Adipocyte (in vitro differentiated cells): ENCODE measurements around the gene C1QTNF3.

Experiments
- DNase-seq: peaks from one replicate; pipeline ENCODE4 v3.0.0-alpha.2; 2015; ENCODE audit warnings: low read depth
- H3K27me3 ChIP-seq: replicated peaks from 2 replicates; pipeline ENCODE4 v1.7.0; 2013; ENCODE audit warnings: mild to moderate bottlenecking, low read length, moderate library complexity; ENCODE audit not compliant: control insufficient read depth, insufficient read depth
- H3K36me3 ChIP-seq: 2 replicates; pipeline ENCODE4 v1.7.0; 2013; ENCODE audit warnings: low read length, mild to moderate bottlenecking, moderate library complexity; ENCODE audit not compliant: control insufficient read depth, insufficient read depth, severe bottlenecking
- H3K4me1 ChIP-seq: 2 replicates; pipeline ENCODE4 v1.7.0; 2013; ENCODE audit warnings: mild to moderate bottlenecking, low read length, moderate library complexity; ENCODE audit not compliant: control insufficient read depth, insufficient read depth
- H3K4me3 ChIP-seq: 2 replicates; pipeline ENCODE4 v1.7.0; 2013; ENCODE audit warnings: mild to moderate bottlenecking, low read length, moderate library complexity
- H3K9ac ChIP-seq: 2 replicates; pipeline ENCODE4 v1.7.0; 2013; ENCODE audit warnings: mild to moderate bottlenecking, low read length, moderate library complexity
- H3K9me3 ChIP-seq: 2 replicates; pipeline ENCODE4 v1.7.0; 2013; ENCODE audit warnings: mild to moderate bottlenecking, low read length, moderate library complexity; ENCODE audit not compliant: control insufficient read depth

C1QTNF3 gene

GRCh38 chr5:34007621-34008600 lies 35.1 kb downstream of the C1QTNF3 start, which contains the start of gene AMACR:
Gene AMACR (minus strand): TSS chr5:34008050. CDS start chr5:34008019, 31 bp downstream.
- H3K36me3 ChIP-seq: peaks cover 16% of the 10 kb centered on the region
- peaks cover 43% of the 10 kb centered on the region for H3K4me1 ChIP-seq
- H3K9me3 ChIP-seq: no peaks in the 10 kb centered on the region
- no peaks in the 10 kb centered on the region for H3K27me3 ChIP-seq
- H3K9ac ChIP-seq: peak within 1 kb of the TSS; percentile 93
- H3K4me3 ChIP-seq: peak within 1 kb of the TSS; percentile 88
- peak; percentile 95 for DNase-seq

GRCh38 chr5:34007201-34007620 lies 35.8 kb downstream of the C1QTNF3 start:
- Histone ChIP-seq H3K9ac (peak overlapping the region; percentile 93), H3K4me1 (peaks cover 36% of the 10 kb centered on the region), H3K27me3 (no peaks in the 10 kb centered on the region), H3K9me3 (no peaks in the 10 kb centered on the region), H3K4me3 (peak overlapping the region; percentile 88), H3K36me3 (peaks cover 16% of the 10 kb centered on the region)
- DNase-seq: peak; percentile 56

GRCh38 chr5:34005681-34006080 lies 37.3 kb downstream of the C1QTNF3 start:
- peaks cover 16% of the 10 kb centered on the region for H3K36me3 ChIP-seq
- H3K9me3 ChIP-seq: no peaks in the 10 kb centered on the region
- H3K9ac ChIP-seq: no peak overlapping the region
- H3K27me3 ChIP-seq: no peaks in the 10 kb centered on the region
- H3K4me1 ChIP-seq: peaks cover 33% of the 10 kb centered on the region
- no peak overlapping the region for H3K4me3 ChIP-seq
- no peak for DNase-seq

- Histone ChIP-seq H3K9ac (no peak overlapping the region), H3K36me3 (peaks cover 16% of the 10 kb centered on the region), H3K4me3 (no peak overlapping the region), H3K4me1 (peaks cover 33% of the 10 kb centered on the region), H3K27me3 (no peaks in the 10 kb centered on the region), H3K9me3 (no peaks in the 10 kb centered on the region)
- DNase-seq: no peak
Observed at GRCh38 chr5:34005211-34005610, 37.8 kb downstream of the C1QTNF3 start.

- Histone ChIP-seq H3K9me3 (no peaks in the 10 kb centered on the region), H3K4me1 (peaks cover 26% of the 10 kb centered on the region), H3K4me3 (no peak overlapping the region), H3K9ac (no peak overlapping the region), H3K36me3 (peaks cover 16% of the 10 kb centered on the region), H3K27me3 (no peaks in the 10 kb centered on the region)
- no peak for DNase-seq
Observed at GRCh38 chr5:34003941-34004340, 39.1 kb downstream of the C1QTNF3 start.

- peaks cover 16% of the 10 kb centered on the region for H3K36me3 ChIP-seq
- DNase-seq: no peak
- peaks cover 22% of the 10 kb centered on the region for H3K4me1 ChIP-seq
- no peaks in the 10 kb centered on the region for H3K27me3 ChIP-seq
- H3K9me3 ChIP-seq: no peaks in the 10 kb centered on the region
- no peak overlapping the region for H3K9ac ChIP-seq
- no peak overlapping the region for H3K4me3 ChIP-seq
Observed at GRCh38 chr5:34002629-34003328, 40.2 kb downstream of the C1QTNF3 start.

GRCh38 chr5:34001241-34001841 lies 41.7 kb downstream of the C1QTNF3 start:
- no peaks in the 10 kb centered on the region for H3K27me3 ChIP-seq
- no peak for DNase-seq

GRCh38 chr5:33999978-34000377 lies 43.0 kb downstream of the C1QTNF3 start:
- H3K4me3 ChIP-seq: no peak overlapping the region
- no peak overlapping the region for H3K9ac ChIP-seq
- H3K36me3 ChIP-seq: peaks cover 16% of the 10 kb centered on the region
- H3K27me3 ChIP-seq: no peaks in the 10 kb centered on the region
- no peaks in the 10 kb centered on the region for H3K9me3 ChIP-seq
- H3K4me1 ChIP-seq: peaks cover 19% of the 10 kb centered on the region
- no peak for DNase-seq

More at GRCh38 chr5:34001241-34001841, 41.7 kb downstream of the C1QTNF3 start:
- H3K4me3 ChIP-seq: no peak overlapping the region
- peaks cover 16% of the 10 kb centered on the region for H3K36me3 ChIP-seq
- H3K9me3 ChIP-seq: no peaks in the 10 kb centered on the region
- no peak overlapping the region for H3K9ac ChIP-seq
- H3K4me1 ChIP-seq: peaks cover 16% of the 10 kb centered on the region

GRCh38 chr5:33997331-33997983 lies 45.6 kb downstream of the C1QTNF3 start:
- Histone ChIP-seq H3K4me1 (peaks cover 23% of the 10 kb centered on the region), H3K27me3 (no peaks in the 10 kb centered on the region)

GRCh38 chr5:33995865-33996264 lies 47.1 kb downstream of the C1QTNF3 start:
- H3K36me3 ChIP-seq: no peaks in the 10 kb centered on the region
- no peak overlapping the region for H3K9ac ChIP-seq
- H3K9me3 ChIP-seq: no peaks in the 10 kb centered on the region
- H3K4me3 ChIP-seq: no peak overlapping the region
- DNase-seq: no peak
- no peaks in the 10 kb centered on the region for H3K27me3 ChIP-seq
- H3K4me1 ChIP-seq: peaks cover 16% of the 10 kb centered on the region

More at GRCh38 chr5:33997331-33997983, 45.6 kb downstream of the C1QTNF3 start:
- no peaks in the 10 kb centered on the region for H3K36me3 ChIP-seq
- H3K9ac ChIP-seq: no peak overlapping the region
- DNase-seq: peak; percentile 91
- peak overlapping the region; percentile 13 for H3K4me3 ChIP-seq
- no peaks in the 10 kb centered on the region for H3K9me3 ChIP-seq
